Calu3 (cell line): Measurements from ENCODE around the gene CDH4. TPM values are rescaled to one million over a fixed set of nuclear protein-coding genes. Genes with fewer than 3 reads are reported as not detected.

Experiments
- BruUV-seq: library from RNA; stranded (reverse); fragments of 400-500 nt; replicated peaks from 2 replicates; lab custom pipeline; 2021; lab: Mats Ljungman, UMichigan
- CTCF ChIA-PET: fragments of 300-600 bp; sonication (Branson Sonifier 250); formaldehyde crosslinking; loops from one replicate; lab custom pipeline; 2022; ENCODE audit warnings: antibody characterized with exemption; lab: Charles Lee
- DNase-seq: peaks from one replicate; pipeline ENCODE4 v3.0.0; 2022
- H3K27ac Mint-ChIP-seq: one replicate; pipeline ENCODE4 v1.8.0; 2022; ENCODE audit warnings: mixed read lengths; ENCODE audit not compliant: unreplicated experiment
- H3K27me3 Mint-ChIP-seq: one replicate; pipeline ENCODE4 v1.8.0; 2022; ENCODE audit warnings: mixed read lengths; ENCODE audit not compliant: unreplicated experiment
- H3K36me3 Mint-ChIP-seq: one replicate; pipeline ENCODE4 v1.8.0; 2022; ENCODE audit warnings: mild to moderate bottlenecking, moderate library complexity, mixed read lengths; ENCODE audit not compliant: insufficient read depth, unreplicated experiment
- H3K4me1 Mint-ChIP-seq: one replicate; pipeline ENCODE4 v1.8.0; 2022; ENCODE audit warnings: mild to moderate bottlenecking, low read depth, mixed read lengths; ENCODE audit not compliant: unreplicated experiment
- H3K4me3 Mint-ChIP-seq: one replicate; pipeline ENCODE4 v1.8.0; 2022; ENCODE audit warnings: mild to moderate bottlenecking, low read depth, moderate library complexity, mixed read lengths; ENCODE audit not compliant: unreplicated experiment
- H3K9me3 Mint-ChIP-seq: one replicate; pipeline ENCODE4 v1.8.0; 2022; ENCODE audit warnings: low read depth, mixed read lengths; ENCODE audit not compliant: unreplicated experiment
- CTCF ChIP-seq: fragments of 200-600 bp; IDR thresholded peaks from one replicate; pipeline ENCODE4 v1.8.0; 2022; ENCODE audit warnings: antibody characterized with exemption; ENCODE audit not compliant: unreplicated experiment
- intact Hi-C: fragments of 100-400 bp; cut with micrococcal nuclease; formaldehyde crosslinking; loops from one replicate; pipeline ENCODE4 v1.10.0; 2022; ENCODE audit not compliant: unreplicated experiment
- total RNA-seq: library from RNA; stranded (reverse); gene quantifications from 2 replicates; pipeline ENCODE4 v1.2.3, GENCODE V29; 2022

CDH4 gene
- total RNA-seq, 1 experiment from 2014 or later, result not detected

- no TSS peak for BruUV-seq
- no peak for DNase-seq
- no peak for TF ChIP-seq CTCF
- Mint-ChIP-seq H3K36me3 (no peaks in the 10 kb centered on the region), H3K27ac (no peak overlapping the region), H3K9me3 (peaks cover 11% of the 10 kb centered on the region), H3K27me3 (no peaks in the 10 kb centered on the region), H3K4me3 (no peak overlapping the region), H3K4me1 (no peaks in the 10 kb centered on the region)
- intact Hi-C loops, result no loop called here
- CTCF ChIA-PET, result no interaction called here
These were observed 302.6 kb downstream of the CDH4 start for GRCh38 chr20:61554617-61555016.

GRCh38 chr20:61555566-61555965 lies 303.5 kb downstream of the CDH4 start:
- no peak for TF ChIP-seq CTCF
- no TSS peak for BruUV-seq
- intact Hi-C loops, result no loop called here
- DNase-seq, result no peak
- H3K27me3 Mint-ChIP-seq, result no peaks in the 10 kb centered on the region
- CTCF ChIA-PET, result no interaction called here
- H3K27ac Mint-ChIP-seq, result no peak overlapping the region
- no peaks in the 10 kb centered on the region for H3K4me1 Mint-ChIP-seq
- no peak overlapping the region for H3K4me3 Mint-ChIP-seq
- no peaks in the 10 kb centered on the region for H3K36me3 Mint-ChIP-seq
- H3K9me3 Mint-ChIP-seq, result peaks cover 13% of the 10 kb centered on the region

- CTCF ChIA-PET, result no interaction called here
- no peaks in the 10 kb centered on the region for H3K36me3 Mint-ChIP-seq
- H3K4me3 Mint-ChIP-seq, result no peak overlapping the region
These were observed 304.1 kb downstream of the CDH4 start for GRCh38 chr20:61556111-61556510.

GRCh38 chr20:61556673-61557072 lies 304.6 kb downstream of the CDH4 start:
- Mint-ChIP-seq H3K27ac (no peak overlapping the region), H3K36me3 (no peaks in the 10 kb centered on the region), H3K9me3 (peaks cover 8% of the 10 kb centered on the region), H3K4me1 (no peaks in the 10 kb centered on the region), H3K4me3 (no peak overlapping the region), H3K27me3 (no peaks in the 10 kb centered on the region)
- no peak for DNase-seq
- no peak for TF ChIP-seq CTCF
- intact Hi-C loops, result no loop called here
- CTCF ChIA-PET, result no interaction called here
- no TSS peak for BruUV-seq

More at GRCh38 chr20:61556111-61556510, 304.1 kb downstream of the CDH4 start:
- TF ChIP-seq CTCF, result no peak
- DNase-seq, result no peak
- intact Hi-C loops, result no loop called here
- Mint-ChIP-seq H3K27ac (no peak overlapping the region), H3K27me3 (no peaks in the 10 kb centered on the region), H3K9me3 (peaks cover 13% of the 10 kb centered on the region), H3K4me1 (no peaks in the 10 kb centered on the region)
- no TSS peak for BruUV-seq
